ENCODE measurements around the gene ROPN1L.
A peak's percentile ranks its signal among the peaks of the same experiment; 100 is the strongest.

The ROPN1L gene

DNA sequence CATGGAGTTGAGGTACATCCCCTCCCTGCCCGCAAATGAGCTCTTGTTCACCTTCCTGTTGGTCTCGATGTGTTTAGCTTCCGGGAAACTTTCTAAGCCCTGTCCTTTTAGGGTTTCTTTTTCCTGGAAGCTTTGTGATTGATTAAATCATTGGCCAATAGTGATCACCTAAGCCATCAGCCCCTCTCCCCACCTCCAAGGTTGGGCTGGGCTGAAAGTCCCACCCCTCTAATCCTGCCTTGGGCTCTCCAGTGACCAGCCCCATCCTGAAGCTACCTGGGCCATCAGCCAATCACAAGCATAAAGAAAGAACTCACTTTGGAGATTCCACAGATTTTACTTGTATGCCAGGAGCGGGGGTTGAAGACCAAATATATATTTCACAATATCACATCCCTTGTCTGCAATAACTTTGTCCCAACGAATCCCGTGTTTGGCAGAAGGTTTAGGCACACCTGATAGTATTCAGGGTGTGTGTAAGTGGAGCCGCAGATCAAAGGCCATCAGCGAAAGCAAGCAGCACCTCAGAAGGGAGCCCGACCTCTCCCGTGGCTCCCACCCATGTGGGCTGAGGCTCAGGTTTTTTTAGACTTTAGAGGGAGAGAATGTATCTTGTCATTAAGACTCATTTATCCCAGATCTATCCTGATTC is 20.4 kb downstream of the ROPN1L start:
- TF ChIP-seq, protein P1, sequence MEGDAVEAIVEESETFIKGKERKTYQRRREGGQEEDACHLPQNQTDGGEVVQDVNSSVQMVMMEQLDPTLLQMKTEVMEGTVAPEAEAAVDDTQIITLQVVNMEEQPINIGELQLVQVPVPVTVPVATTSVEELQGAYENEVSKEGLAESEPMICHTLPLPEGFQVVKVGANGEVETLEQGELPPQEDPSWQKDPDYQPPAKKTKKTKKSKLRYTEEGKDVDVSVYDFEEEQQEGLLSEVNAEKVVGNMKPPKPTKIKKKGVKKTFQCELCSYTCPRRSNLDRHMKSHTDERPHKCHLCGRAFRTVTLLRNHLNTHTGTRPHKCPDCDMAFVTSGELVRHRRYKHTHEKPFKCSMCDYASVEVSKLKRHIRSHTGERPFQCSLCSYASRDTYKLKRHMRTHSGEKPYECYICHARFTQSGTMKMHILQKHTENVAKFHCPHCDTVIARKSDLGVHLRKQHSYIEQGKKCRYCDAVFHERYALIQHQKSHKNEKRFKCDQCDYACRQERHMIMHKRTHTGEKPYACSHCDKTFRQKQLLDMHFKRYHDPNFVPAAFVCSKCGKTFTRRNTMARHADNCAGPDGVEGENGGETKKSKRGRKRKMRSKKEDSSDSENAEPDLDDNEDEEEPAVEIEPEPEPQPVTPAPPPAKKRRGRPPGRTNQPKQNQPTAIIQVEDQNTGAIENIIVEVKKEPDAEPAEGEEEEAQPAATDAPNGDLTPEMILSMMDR (IDR thresholded peaks at IDR 0.05; ENCODE audit: low read length, missing control alignments), result no peak
- no peak for DNase-seq (ENCODE audit: low read depth)
- H3K4me3 ChIP-seq (replicated peaks; ENCODE audit: low read depth, low read length), result no peak overlapping the region

DNA sequence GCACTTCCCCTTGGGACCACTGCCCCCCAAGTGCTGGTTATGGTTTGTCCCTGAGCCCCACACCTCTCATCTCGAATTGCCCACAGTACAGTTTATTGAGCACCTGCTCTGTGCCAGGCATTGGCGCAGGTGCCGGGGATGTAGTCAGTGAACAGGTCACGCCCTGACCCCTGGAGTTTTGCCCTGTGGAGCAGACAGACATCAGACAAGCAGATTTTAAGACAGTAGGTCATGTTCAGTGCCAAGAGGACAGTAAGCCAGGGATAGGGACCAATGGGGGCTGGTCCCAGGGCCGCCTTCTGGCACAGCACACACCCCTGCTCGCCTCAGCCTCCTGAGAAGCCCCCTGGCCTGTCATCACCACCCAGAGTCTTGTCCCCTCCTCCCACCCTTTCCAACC is 21.9 kb downstream of the ROPN1L start:
- H3K4me3 ChIP-seq (replicated peaks; ENCODE audit: low read depth, low read length), result no peak overlapping the region
- DNase-seq (ENCODE audit: low read depth), result no peak

DNA sequence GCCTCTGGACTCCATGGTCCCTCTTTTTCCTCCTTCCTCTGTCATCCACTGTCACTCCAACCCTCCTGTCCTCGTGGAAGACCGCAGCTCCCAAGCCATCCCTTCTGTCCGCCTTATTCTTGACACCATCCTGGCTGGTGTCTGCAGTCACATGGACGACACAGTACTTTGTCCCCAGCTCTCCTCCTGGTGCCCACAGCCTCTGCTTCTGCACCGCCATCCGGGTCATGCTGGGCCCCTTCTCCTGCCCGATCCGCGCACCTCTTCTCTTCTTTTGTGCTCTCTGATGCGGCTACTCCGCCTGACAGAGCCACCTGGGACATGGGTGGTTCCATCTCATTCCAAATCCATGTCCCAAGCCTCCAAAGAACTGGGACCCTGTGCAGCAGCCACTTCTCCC is 22.5 kb downstream of the ROPN1L start:
- no peak for DNase-seq (ENCODE audit: low read depth)
- TF ChIP-seq, protein P1 (IDR thresholded peaks at IDR 0.05; ENCODE audit: low read length, missing control alignments), result no peak
- H3K4me3 ChIP-seq (replicated peaks; ENCODE audit: low read depth, low read length), result no peak overlapping the region

More for the DNA sequence above, 21.9 kb downstream of the ROPN1L start:
- TF ChIP-seq, protein P1 (IDR thresholded peaks at IDR 0.05; ENCODE audit: low read length, missing control alignments), result no peak

DNA sequence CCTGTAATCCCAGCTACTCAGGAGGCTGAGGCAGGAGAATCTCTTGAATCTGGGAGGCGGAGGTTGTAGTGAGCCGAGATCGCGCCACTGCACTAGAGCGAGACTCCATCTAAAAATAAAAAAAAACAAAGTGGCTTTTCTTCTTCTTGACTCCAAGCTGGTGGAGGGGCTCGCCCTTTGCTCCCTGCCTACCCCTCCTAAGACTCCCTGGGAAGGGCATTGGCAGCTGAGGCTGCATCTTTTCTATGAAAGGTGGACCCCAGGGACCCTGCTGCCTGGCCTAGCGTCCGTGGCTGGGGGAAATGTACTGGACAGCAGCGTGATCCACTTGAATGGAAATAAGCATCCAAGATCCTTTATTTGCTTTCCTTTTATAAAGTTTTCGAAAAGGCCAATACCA is 24.0 kb downstream of the ROPN1L start:
- TF ChIP-seq, protein P1 (IDR thresholded peaks at IDR 0.05; ENCODE audit: low read length, missing control alignments), result no peak
- DNase-seq (ENCODE audit: low read depth), result no peak
- H3K4me3 ChIP-seq (replicated peaks; ENCODE audit: low read depth, low read length), result no peak overlapping the region

DNA sequence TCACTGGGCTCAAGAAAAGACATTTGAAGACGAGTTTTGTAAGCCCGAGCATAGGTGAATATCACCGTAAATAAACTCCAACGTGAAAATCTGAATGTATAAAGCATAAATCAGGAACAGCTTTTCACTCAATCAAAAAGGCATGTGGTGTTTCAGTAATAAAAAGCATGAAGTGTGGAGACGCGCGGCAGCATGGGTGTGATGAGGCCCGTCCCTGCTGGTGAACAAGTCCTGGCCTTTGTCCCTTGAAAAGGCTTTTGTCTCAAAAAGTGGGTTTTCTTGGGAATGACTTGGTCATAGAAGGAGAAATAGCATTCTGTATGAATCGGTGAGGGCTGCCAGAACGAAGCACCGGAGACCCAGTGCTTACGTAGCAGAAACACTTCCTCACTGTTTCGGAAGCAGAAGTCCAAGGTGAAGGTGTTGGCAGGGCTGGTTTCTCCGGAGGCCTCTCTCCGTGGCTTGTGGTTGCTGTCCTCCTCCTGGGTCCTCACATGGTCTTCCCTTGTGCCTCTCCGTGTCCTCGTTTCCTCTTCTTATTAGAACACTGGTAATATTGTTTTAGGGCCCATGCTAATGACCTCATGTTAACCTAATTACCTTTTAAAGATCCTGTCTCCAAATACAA is 24.9 kb downstream of the ROPN1L start:
- TF ChIP-seq, protein P1 (IDR thresholded peaks at IDR 0.05; ENCODE audit: low read length, missing control alignments), result no peak

DNA sequence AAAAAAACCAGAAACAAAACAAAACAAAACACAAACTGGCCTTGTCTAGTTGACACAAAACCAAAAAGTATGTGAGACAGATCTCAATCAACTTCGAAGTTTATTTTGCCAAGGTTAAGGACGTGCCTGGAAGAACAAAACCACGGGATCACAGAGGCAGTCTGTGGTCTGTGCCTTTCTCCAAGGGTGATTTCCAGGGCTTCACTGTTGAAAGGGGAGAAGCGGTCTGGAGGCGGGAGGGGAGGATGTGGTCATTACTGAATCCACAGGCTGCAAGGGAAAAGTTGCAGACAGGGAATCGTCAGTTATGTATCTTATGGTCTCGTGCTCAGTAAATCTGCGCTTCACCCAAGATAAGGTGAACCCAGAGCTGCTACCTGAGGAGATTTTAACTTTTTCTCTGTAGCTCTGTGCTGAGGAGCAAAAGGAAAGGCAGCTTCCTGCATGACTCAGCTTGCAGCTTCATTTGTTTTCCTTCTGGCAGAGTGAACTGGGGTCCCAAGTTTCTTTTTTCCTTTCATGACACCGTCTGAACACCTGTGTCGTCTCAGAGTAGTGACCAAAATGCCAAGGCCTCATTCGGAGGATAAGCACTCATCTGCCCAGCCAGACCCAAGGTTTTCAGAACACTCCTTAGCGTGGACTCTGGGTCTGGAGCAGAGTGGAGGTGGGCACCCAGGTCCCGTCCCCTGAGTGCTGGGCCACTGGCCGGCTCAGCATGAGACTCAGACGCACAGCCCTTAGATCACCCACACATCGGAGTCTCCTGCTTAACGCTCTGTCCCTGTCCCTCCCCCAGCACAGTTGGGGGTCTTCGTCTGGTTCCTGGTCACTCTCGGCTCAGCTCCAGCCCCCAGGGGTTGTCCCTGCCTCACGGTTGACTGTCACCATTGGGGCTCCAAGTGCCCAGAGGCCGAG is 25.9 kb downstream of the ROPN1L start:
- TF ChIP-seq, protein P1 (IDR thresholded peaks at IDR 0.05; ENCODE audit: low read length, missing control alignments), result no peak
- no peak overlapping the region for H3K4me3 ChIP-seq (replicated peaks; ENCODE audit: low read depth, low read length)
- DNase-seq (ENCODE audit: low read depth), result peak; percentile 56

More for the DNA sequence above, 24.9 kb downstream of the ROPN1L start:
- no peak overlapping the region for H3K4me3 ChIP-seq (replicated peaks; ENCODE audit: low read depth, low read length)
- DNase-seq (ENCODE audit: low read depth), result no peak

Data from fibroblast of pulmonary artery (primary cell).